Measurements from ENCODE around the gene XRCC6.
A peak's percentile ranks its signal among the peaks of the same experiment; 100 is the strongest.
"Not testable (repeated sequence)": the region's sequence is repeated elsewhere in the genome, so short reads cannot be mapped to it uniquely, and the experiment has no call there.

Gene XRCC6

GRCh38 chr22:41598891-41599635 lies 22.0 kb upstream of the XRCC6 start:
- DNase-seq = no peak

GRCh38 chr22:41600976-41601375 lies 20.1 kb upstream of the XRCC6 start:
- DNase-seq = no peak

GRCh38 chr22:41603873-41604332 lies 17.2 kb upstream of the XRCC6 start:
- no peak for DNase-seq

DNA sequence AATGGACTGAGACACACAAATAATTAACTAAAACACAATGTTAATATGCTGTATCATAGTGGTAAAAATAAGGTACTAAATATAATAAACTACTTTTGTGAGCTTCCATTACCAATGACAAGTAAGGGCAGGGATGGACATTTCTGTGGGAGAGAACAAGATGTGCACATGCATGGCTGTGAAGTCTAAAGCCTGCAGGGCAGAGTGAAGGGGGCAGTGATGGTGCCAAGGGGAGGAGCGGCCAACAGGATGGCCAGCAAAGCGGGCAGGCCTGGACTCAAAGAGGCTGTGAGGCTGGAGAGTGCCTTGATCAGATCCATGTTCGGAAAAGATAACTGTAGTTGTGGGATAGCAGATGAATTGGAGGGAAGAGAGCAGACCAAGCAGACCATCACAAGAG lies 12.7 kb upstream of the XRCC6 start:
- no peak for DNase-seq

GRCh38 chr22:41612603-41613306 lies 8.3 kb upstream of the XRCC6 start:
- no peak for DNase-seq

GRCh38 chr22:41613456-41613855 lies 7.6 kb upstream of the XRCC6 start:
- no peak for DNase-seq

GRCh38 chr22:41619979-41620588 lies 1.0 kb upstream of the XRCC6 start:
- no peak for DNase-seq

- DNase-seq = peak; percentile 66
Observed at GRCh38 chr22:41620589-41621098, 451 bp upstream of the XRCC6 start, which contains the start of gene DESI1. TSS of gene DESI1 (minus strand) at chr22:41621043. CDS start at chr22:41620839, 204 bp downstream.

DNA sequence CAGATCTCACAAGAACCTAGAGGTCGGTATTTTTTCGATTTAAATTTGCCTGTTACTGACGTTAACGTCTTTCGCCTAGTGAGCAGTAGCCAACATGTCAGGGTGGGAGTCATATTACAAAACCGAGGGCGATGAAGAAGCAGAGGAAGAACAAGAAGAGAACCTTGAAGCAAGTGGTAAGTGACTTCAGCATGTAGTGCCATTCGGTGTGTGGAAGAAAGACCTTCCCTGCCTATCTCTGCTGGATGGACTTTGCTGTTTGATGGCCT lies 750 bp downstream of the XRCC6 start:
- no peak for DNase-seq

DNA sequence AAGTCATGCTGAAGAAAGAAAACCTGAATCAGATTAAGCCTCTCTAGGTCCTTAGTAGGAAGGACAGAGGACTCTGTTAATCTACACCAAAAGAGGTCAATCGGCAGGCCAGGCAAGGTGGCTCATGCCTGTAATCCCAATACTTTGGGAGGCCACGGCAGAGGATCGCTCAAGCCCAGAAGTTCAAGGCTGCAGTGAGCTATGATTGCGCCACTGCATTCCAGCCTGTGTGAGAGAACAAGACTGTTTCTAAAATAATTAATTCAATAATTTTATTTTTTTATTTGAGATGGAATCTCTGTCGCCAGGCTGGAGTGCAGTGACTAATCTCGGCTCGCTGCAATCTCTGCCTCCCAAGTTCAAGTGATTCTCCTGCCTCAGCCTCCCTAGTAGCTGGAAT lies 4.5 kb downstream of the XRCC6 start:
- no peak for DNase-seq

GRCh38 chr22:41631115-41631514 lies 10.0 kb downstream of the XRCC6 start:
- DNase-seq = not testable (repeated sequence)

DNA sequence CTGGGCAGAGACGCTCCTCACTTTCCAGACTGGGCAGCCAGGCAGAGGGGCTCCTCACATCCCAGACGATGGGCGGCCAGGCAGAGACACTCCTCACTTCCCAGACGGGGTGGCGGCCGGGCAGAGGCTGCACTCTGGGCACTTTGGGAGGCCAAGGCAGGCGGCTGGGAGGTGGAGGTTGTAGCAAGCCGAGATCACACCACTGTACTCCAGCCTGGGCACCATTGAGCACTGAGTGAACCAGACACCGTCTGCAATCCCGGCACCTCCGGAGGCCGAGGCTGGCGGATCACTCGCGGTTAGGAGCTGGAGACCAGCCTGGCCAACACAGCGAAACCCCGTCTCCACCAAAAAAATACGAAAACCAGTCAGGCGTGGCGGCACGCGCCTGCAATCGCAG lies 10.5 kb downstream of the XRCC6 start:
- not testable (repeated sequence) for DNase-seq

DNA sequence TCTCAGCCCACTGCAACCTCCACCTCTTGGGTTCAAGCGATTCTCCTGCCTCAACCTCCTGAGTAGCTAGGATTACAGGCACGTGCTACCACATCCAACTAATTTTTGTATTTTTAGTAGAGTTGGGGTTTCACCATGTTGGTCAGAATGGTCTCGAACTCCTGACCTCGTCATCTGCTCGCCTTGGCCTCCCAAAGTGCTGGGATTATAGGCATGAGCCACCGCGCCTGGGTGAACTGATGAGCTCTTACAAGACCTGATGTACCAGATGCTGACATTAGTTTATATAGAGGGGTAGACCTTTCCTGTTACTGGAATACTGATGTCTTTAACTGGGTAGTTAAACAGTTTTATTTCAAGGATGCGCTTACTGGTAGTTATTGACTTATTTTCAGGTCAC lies 13.5 kb downstream of the XRCC6 start:
- DNase-seq = not testable (repeated sequence)

- DNase-seq = no peak
Observed at GRCh38 chr22:41636467-41636866, 15.4 kb downstream of the XRCC6 start.

GRCh38 chr22:41637623-41638022 lies 16.5 kb downstream of the XRCC6 start:
- DNase-seq = not testable (repeated sequence)

DNA sequence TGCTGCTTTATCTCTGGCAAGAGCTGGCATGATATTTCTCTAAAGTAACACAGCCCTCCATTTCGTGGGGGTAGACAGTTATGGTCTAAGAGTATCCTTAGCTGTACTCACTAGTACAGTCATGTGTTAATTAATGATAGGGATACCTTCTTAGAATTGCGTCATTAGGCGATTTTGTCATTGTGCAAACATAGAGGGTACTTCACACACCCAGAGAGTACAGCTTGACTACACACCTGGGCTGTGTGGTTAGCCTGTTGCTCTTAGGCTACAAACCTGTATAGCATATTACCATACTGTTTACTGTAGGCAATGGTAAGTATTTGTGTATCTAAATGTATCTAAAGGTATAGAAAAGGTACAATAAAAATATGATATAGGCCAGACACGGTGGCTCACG lies 17.0 kb downstream of the XRCC6 start:
- no peak for DNase-seq

DNA sequence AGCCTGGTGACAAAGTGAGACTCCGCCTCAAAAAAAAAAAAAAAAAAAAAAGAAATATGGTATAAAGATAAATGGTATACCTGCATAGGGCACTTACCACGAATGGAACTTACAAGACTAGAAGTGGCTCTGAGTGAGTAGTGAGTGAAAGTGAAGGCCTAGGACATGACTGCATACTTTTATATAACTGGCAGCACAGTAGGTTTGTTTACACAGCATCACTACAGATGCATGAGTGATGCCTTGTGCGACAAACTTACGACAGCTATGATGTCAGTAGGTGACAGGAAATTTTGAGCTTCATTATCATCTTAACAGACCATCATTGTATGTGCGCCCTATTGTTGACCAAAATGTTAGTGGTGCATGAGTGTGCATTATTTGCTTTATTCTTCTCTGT lies 17.7 kb downstream of the XRCC6 start:
- DNase-seq = no peak

DNA sequence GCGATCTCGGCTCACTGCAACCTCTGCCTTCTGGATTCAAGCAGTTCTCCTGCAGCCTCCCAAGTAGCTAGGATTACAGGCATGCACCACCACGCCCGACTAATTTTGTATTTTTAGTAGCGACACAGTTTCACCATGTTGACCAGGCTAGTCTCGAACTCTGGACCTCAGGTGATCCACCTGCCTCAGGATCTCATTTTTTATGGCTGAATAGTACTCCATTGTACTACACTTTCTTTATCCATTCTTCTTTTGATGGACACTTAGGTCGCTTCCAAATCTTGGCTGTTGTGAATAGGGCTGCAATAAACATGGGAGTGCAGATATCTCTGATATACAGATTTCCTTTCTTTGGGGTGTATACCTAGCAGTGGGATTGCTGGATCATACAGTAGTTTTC lies 20.8 kb downstream of the XRCC6 start:
- DNase-seq = no peak

DNA sequence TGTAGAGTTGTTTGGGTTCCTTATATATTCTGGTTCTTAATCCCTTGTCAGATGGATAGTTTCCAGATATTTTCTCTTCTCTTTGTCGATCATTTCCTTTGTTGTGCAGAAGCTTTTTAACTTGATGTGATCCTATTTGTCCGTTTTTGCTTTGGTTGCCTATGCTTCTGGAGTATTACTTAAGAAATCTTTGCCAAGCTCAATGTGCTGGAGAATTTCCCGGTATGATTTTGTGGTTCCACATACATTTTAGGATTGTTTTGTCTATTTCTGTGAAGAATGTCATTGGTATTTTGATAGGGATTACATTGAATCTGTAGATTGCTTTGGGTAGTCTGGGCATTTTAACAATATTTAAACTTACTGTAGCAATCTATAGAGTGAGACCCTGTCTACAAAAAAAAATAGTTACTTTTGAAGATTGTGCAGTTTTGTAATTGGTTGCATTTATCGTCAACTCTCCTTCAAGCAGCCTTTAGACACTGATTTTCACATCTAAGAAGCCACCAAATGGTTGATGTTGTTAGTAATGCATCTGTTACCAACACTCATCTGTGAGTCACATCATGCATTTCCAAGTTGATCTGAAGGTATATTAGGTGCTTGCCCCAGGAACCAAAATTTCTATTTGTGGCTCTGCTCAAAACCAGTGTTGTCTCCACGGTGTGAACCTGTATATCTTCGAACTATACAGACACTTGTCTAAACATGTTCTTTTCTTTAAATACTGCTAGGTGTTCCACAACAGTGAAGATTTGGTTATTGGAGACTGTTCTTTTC lies 21.4 kb downstream of the XRCC6 start:
- DNase-seq = no peak

GRCh38 chr22:41647771-41648170 lies 26.7 kb downstream of the XRCC6 start:
- DNase-seq = no peak

DNA sequence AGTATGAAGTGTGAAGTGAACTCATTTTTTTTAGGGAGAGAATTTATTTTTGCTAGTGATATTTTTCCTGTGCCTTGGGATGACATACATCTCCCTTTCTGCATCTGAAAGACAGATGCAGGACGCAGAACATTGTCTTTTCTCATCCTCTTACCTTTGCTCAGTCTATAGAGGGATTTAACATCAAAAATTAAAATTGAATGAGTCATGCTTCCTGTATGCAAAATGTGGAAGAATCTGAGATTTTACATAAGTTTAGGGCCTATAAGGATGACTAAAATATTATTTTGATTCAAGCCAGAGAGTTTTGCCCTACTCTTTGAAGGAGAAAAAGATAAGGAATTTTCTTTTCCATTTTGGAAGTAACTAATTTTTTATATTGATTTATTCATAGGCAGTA lies 27.3 kb downstream of the XRCC6 start:
- no peak for DNase-seq

DNA sequence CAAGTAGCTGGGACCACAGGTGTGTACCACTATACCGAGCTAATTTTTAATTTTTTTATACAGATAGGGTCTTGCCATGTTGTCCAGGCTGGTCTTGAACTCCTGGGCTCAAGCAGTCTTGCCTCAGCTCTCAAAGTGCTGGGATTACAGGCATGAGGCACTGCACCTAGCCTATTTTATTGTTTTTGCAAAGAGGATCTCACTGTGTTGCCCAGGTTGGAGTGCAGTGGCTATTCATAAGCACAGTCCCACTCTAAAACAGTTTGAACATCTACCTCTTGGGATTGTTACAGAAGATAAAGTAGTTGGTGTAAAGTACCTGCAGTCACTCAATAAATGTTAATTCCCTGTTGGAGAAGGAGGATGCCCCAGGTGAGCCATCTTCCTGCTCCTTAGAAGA lies 29.1 kb downstream of the XRCC6 start:
- DNase-seq = no peak

GRCh38 chr22:41650821-41651220 lies 29.7 kb downstream of the XRCC6 start:
- DNase-seq = no peak

All from KG1 (cell line).